Measurements from ENCODE around the gene C5orf34. TPM values are rescaled to one million over a fixed set of nuclear protein-coding genes. Genes with fewer than 3 reads are reported as not detected.
A peak's percentile ranks its signal among the peaks of the same experiment; 100 is the strongest.

C5orf34 gene
- total and polyA plus RNA-seq, 9 of the 15 experiments (the other 6 are each of a cell fraction or from before 2014, with no cell fraction given): 13.2 to 32.6 (median 20.7) TPM

DNA sequence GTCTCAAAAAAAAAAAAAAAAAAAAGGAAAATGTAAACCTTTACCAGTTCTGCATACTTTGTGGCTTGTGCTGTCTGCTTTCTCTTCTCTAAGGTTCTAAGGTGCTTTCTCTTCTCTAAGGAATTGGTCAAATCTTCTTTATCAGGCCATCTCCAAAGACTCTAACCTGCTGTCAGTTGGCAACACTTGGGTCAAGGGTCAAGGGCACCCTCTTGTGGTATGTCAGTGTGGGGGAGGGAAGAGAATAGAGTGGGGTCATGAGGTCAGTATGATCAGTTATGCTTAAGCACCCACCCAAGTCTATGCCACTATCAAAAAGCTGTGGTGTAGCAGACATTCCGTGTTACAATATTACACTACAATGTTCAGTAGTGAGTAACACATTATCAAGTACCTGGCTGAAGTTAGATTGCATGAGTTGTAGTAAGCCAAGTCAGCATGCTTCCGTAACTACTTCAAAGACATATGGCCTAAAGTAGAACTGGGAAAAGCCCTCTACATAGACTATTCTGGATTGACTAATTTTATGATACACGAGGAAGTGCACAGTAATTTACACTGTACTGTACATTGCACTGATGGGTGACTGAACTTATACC is 77.8 kb downstream of the C5orf34 start:
- no peaks in the 10 kb centered on the region for H4K20me1 ChIP-seq (replicated peaks; ENCODE audit: control insufficient read depth, insufficient read depth, low read length)
- DNase-seq (ENCODE audit: extremely low read depth in 1 of 4, low spot score in 3 of 4): no peak
- peak; percentile 48; the same call in 1 of the 3 replicates for ATAC-seq
- in situ Hi-C loops (cut with MboI) (no loop called here), intact Hi-C loops (cut with micrococcal nuclease) (no loop called here)
- no peak overlapping the region for H3K4me3 ChIP-seq
- H2AFZ ChIP-seq (ENCODE audit: low read depth, low read length): no peak overlapping the region
- ChIA-PET CTCF (ENCODE audit: low intra/inter-chr PET ratio) (interaction anchor here (0.6 kb wide), 1 partner anchor 134 kb away, joined by 3 read pairs; no protein-coding TSS in a partner anchor), POLR2A (no interaction called here)
- no peaks in the 10 kb centered on the region for H3K79me2 ChIP-seq (ENCODE audit: control insufficient read depth, insufficient read depth, low read length)
- H3K27ac ChIP-seq (ENCODE audit: extremely low read depth, low read depth, low read length): no peak overlapping the region
- no peaks in the 10 kb centered on the region for H3K27me3 ChIP-seq (ENCODE audit: control insufficient read depth in 2 of 2, insufficient read depth in 2 of 2, low read length in 2 of 2)
- H3K9ac ChIP-seq (ENCODE audit: insufficient read depth in 1 of 2, low read depth in 2 of 2, low read length in 2 of 2): no peak overlapping the region
- H3K36me3 ChIP-seq (ENCODE audit: control insufficient read depth, insufficient read depth, low read length): no peaks in the 10 kb centered on the region
- BruUV-seq (replicated peaks): no TSS peak
- no peaks in the 10 kb centered on the region for H3K9me1 ChIP-seq (ENCODE audit: control insufficient read depth, insufficient read depth, low read length)
- H3K9me3 ChIP-seq (replicated peaks; ENCODE audit: control insufficient read depth, insufficient read depth, low read depth, low read length): no peaks in the 10 kb centered on the region
- no peak overlapping the region for H3K4me2 ChIP-seq (ENCODE audit: insufficient read depth, low read length)
- FAIRE-seq: no peak
- no peaks in the 10 kb centered on the region for H3K4me1 ChIP-seq (replicated peaks in 1 of 2; ENCODE audit: control insufficient read depth in 2 of 2, insufficient read depth in 2 of 2, low read length in 2 of 2)
- WGBS (ENCODE audit: insufficient coverage, low coverage, missing lambda C conversion rate): 73% methylated on average over 3 of the region's 3 CpGs
- TF ChIP-seq NR1H2 (CRISPR knock-in tag; IDR thresholded peaks at IDR 0.05): no peak
- no peak for TF ChIP-seq RBFOX2 (IDR thresholded peaks at IDR 0.05; ENCODE audit: low read depth, low read length)
- TF ChIP-seq, protein P1, sequence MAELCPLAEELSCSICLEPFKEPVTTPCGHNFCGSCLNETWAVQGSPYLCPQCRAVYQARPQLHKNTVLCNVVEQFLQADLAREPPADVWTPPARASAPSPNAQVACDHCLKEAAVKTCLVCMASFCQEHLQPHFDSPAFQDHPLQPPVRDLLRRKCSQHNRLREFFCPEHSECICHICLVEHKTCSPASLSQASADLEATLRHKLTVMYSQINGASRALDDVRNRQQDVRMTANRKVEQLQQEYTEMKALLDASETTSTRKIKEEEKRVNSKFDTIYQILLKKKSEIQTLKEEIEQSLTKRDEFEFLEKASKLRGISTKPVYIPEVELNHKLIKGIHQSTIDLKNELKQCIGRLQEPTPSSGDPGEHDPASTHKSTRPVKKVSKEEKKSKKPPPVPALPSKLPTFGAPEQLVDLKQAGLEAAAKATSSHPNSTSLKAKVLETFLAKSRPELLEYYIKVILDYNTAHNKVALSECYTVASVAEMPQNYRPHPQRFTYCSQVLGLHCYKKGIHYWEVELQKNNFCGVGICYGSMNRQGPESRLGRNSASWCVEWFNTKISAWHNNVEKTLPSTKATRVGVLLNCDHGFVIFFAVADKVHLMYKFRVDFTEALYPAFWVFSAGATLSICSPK (IDR thresholded peaks at IDR 0.05; ENCODE audit: borderline replicate concordance): no peak
- no peak for TF ChIP-seq TAF9B (IDR thresholded peaks at IDR 0.05; ENCODE audit: partially characterized antibody)
- TF ChIP-seq TRIM24 (IDR thresholded peaks at IDR 0.05): 0 out of 4 replicates have a peak, but pooled peaks of 1 of the 2 experiments have one; percentile 16
- no peak for TF ChIP-seq SMARCA5 (IDR thresholded peaks at IDR 0.05)
- peak in 1 of 2 experiments; percentile 11; a peak in 1 of 4 replicates for TF ChIP-seq RAD21 (CRISPR knock-in tag; conservative IDR thresholded peaks at IDR 0.05 in 1 of 2, IDR thresholded peaks at IDR 0.05 in 1 of 2)
- peak; percentile 70 for TF ChIP-seq NR2C1 (IDR thresholded peaks at IDR 0.05)
- TF ChIP-seq NR2C1 (tag; IDR thresholded peaks at IDR 0.05): peak; percentile 75
- 0 out of 2 replicates have a peak, but pooled peaks have one; percentile 16 for TF ChIP-seq ESRRA (IDR thresholded peaks at IDR 0.05; ENCODE audit: borderline replicate concordance, low read depth)
- TF ChIP-seq HOXB6 (CRISPR knock-in tag; IDR thresholded peaks at IDR 0.05; ENCODE audit: borderline replicate concordance): no peak
- TF ChIP-seq TSC22D4 (tag; IDR thresholded peaks at IDR 0.05): no peak
- TF ChIP-seq, protein P2, sequence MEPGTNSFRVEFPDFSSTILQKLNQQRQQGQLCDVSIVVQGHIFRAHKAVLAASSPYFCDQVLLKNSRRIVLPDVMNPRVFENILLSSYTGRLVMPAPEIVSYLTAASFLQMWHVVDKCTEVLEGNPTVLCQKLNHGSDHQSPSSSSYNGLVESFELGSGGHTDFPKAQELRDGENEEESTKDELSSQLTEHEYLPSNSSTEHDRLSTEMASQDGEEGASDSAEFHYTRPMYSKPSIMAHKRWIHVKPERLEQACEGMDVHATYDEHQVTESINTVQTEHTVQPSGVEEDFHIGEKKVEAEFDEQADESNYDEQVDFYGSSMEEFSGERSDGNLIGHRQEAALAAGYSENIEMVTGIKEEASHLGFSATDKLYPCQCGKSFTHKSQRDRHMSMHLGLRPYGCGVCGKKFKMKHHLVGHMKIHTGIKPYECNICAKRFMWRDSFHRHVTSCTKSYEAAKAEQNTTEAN (CRISPR knock-in tag; IDR thresholded peaks at IDR 0.05): no peak
- TF ChIP-seq RUNX1 (IDR thresholded peaks at IDR 0.05; ENCODE audit: low read depth): no peak
- TF ChIP-seq, protein P3, sequence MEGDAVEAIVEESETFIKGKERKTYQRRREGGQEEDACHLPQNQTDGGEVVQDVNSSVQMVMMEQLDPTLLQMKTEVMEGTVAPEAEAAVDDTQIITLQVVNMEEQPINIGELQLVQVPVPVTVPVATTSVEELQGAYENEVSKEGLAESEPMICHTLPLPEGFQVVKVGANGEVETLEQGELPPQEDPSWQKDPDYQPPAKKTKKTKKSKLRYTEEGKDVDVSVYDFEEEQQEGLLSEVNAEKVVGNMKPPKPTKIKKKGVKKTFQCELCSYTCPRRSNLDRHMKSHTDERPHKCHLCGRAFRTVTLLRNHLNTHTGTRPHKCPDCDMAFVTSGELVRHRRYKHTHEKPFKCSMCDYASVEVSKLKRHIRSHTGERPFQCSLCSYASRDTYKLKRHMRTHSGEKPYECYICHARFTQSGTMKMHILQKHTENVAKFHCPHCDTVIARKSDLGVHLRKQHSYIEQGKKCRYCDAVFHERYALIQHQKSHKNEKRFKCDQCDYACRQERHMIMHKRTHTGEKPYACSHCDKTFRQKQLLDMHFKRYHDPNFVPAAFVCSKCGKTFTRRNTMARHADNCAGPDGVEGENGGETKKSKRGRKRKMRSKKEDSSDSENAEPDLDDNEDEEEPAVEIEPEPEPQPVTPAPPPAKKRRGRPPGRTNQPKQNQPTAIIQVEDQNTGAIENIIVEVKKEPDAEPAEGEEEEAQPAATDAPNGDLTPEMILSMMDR (IDR thresholded peaks at IDR 0.05 in 2 of 3, conservative IDR thresholded peaks at IDR 0.05 in 1 of 3; ENCODE audit: insufficient read depth in 2 of 3, low read depth in 1 of 3, low read length in 3 of 3): peak in 1 of 3 experiments; percentile 10; a peak in 1 of 6 replicates
- TF ChIP-seq, protein P4, sequence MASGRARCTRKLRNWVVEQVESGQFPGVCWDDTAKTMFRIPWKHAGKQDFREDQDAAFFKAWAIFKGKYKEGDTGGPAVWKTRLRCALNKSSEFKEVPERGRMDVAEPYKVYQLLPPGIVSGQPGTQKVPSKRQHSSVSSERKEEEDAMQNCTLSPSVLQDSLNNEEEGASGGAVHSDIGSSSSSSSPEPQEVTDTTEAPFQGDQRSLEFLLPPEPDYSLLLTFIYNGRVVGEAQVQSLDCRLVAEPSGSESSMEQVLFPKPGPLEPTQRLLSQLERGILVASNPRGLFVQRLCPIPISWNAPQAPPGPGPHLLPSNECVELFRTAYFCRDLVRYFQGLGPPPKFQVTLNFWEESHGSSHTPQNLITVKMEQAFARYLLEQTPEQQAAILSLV (tag; IDR thresholded peaks at IDR 0.05): no peak
- no peak for TF ChIP-seq MYNN (IDR thresholded peaks at IDR 0.05)
- no peak for TF ChIP-seq MYNN (CRISPR knock-in tag; IDR thresholded peaks at IDR 0.05)

Measured in K562 (cell line).